WTC11 (cell line): ENCODE data around the gene PRR23E. TPM values are rescaled to one million over a fixed set of nuclear protein-coding genes. Genes with fewer than 3 reads are reported as not detected.

Source experiments
- ATAC-seq: fragments of 200-7000 bp; cut with Tn5 transposase; 2 replicates; pipeline ENCODE4 v1.10.0; 2021; ENCODE audit warnings: mild to moderate bottlenecking, moderate library complexity
- CTCF ChIA-PET: fragments of 300-600 bp; sonication (Branson Sonifier 250); formaldehyde crosslinking; loops from one replicate; lab custom pipeline; 2021; ENCODE audit warnings: antibody characterized with exemption; lab: Charles Lee
- POLR2A ChIA-PET: fragments of 350-600 bp; sonication (Branson Sonifier 250); formaldehyde crosslinking; loops from one replicate; lab custom pipeline; 2021; ENCODE audit warnings: antibody characterized with exemption; lab: Charles Lee
- DNase-seq: peaks from one replicate; pipeline ENCODE4 v3.0.0; 2021; ENCODE audit warnings: low spot score
- H3K27ac Mint-ChIP-seq: 2 replicates; pipeline ENCODE4 v1.8.0; 2021; ENCODE audit warnings: mixed read lengths
- H3K27me3 Mint-ChIP-seq: 2 replicates; pipeline ENCODE4 v1.8.0; 2021; ENCODE audit warnings: low read depth, mild to moderate bottlenecking, moderate library complexity, mixed read lengths
- H3K36me3 Mint-ChIP-seq: 2 replicates; pipeline ENCODE4 v1.8.0; 2021; ENCODE audit warnings: mixed read lengths
- H3K4me1 Mint-ChIP-seq: 2 replicates; pipeline ENCODE4 v1.8.0; 2022; ENCODE audit warnings: mixed read lengths
- H3K4me3 Mint-ChIP-seq: 2 replicates; pipeline ENCODE4 v1.8.0; 2021; ENCODE audit warnings: mild to moderate bottlenecking, moderate library complexity, mixed read lengths
- H3K9me3 Mint-ChIP-seq: 2 replicates; pipeline ENCODE4 v1.8.0; 2021; ENCODE audit warnings: mixed read lengths
- FOXJ3 ChIP-seq: sonication (generic); formaldehyde crosslinking; IDR thresholded peaks from 2 replicates; pipeline ENCODE4 v1.9.0; 2021; ENCODE audit warnings: missing genetic modification reagents, mild to moderate bottlenecking, borderline replicate concordance
- IRF2 ChIP-seq: sonication (generic); formaldehyde crosslinking; IDR thresholded peaks from 2 replicates; pipeline ENCODE4 v1.8.0; 2022; ENCODE audit warnings: low read depth, missing genetic modification reagents, borderline replicate concordance
- MXD4 ChIP-seq: fragments of 250-450 bp; sonication (Bioruptor Pico); IDR thresholded peaks from 2 replicates; pipeline ENCODE4 v1.8.0; 2021; ENCODE audit warnings: mild to moderate bottlenecking, moderate library complexity, borderline replicate concordance
- NFATC4 ChIP-seq: fragments of 250-450 bp; sonication (Bioruptor Pico); IDR thresholded peaks from 2 replicates; pipeline ENCODE4 v1.9.0; 2021; ENCODE audit warnings: mild to moderate bottlenecking
- NFYB ChIP-seq: sonication (generic); formaldehyde crosslinking; conservative IDR thresholded peaks from 2 replicates; pipeline ENCODE4 v1.8.0; 2022; ENCODE audit warnings: low read depth, missing genetic modification reagents
- OVOL2 ChIP-seq: fragments of 250-450 bp; sonication (Bioruptor Pico); IDR thresholded peaks from 2 replicates; pipeline ENCODE4 v1.9.0; 2021; ENCODE audit warnings: mild to moderate bottlenecking, borderline replicate concordance
- TEAD4 ChIP-seq: sonication (generic); formaldehyde crosslinking; IDR thresholded peaks from 2 replicates; pipeline ENCODE4 v1.8.0; 2022; ENCODE audit warnings: mild to moderate bottlenecking, missing genetic modification reagents
- ZNF219 ChIP-seq: sonication (generic); formaldehyde crosslinking; IDR thresholded peaks from 2 replicates; pipeline ENCODE4 v1.8.0; 2023; ENCODE audit warnings: missing genetic modification reagents, mild to moderate bottlenecking, borderline replicate concordance
- ZNF317 ChIP-seq: sonication (generic); formaldehyde crosslinking; IDR thresholded peaks from 2 replicates; pipeline ENCODE4 v1.8.1; 2023; ENCODE audit warnings: low read depth, mild to moderate bottlenecking, moderate library complexity, missing genetic modification reagents, borderline replicate concordance
- ZNF416 ChIP-seq: fragments of 250-450 bp; sonication (Bioruptor Pico); IDR thresholded peaks from 2 replicates; pipeline ENCODE4 v1.9.0; 2021; ENCODE audit warnings: mild to moderate bottlenecking, inconsistent platforms
- total RNA-seq: library from RNA; stranded (reverse); gene quantifications from 3 replicates; pipeline ENCODE4 v1.2.3, GENCODE V29; 2021
- TF ChIP-seq, protein P1 (sequence below): fragments of 200-600 bp; IDR thresholded peaks from 2 replicates; pipeline ENCODE4 v1.8.0; 2022; ENCODE audit warnings: antibody characterized with exemption
- TF ChIP-seq, protein P2 (sequence below): sonication (generic); formaldehyde crosslinking; IDR thresholded peaks from 2 replicates; pipeline ENCODE4 v1.8.0; 2023; ENCODE audit warnings: missing genetic modification reagents, mild to moderate bottlenecking, borderline replicate concordance
- TF ChIP-seq, protein P3 (sequence below): sonication (generic); formaldehyde crosslinking; IDR thresholded peaks from 2 replicates; pipeline ENCODE4 v1.8.0; 2022; ENCODE audit warnings: missing genetic modification reagents
- TF ChIP-seq, protein P4 (sequence below): sonication (generic); formaldehyde crosslinking; IDR thresholded peaks from 2 replicates; pipeline ENCODE4 v1.8.0; 2023; ENCODE audit warnings: mild to moderate bottlenecking, missing genetic modification reagents
- TF ChIP-seq, protein P5 (sequence below): sonication (generic); formaldehyde crosslinking; IDR thresholded peaks from 2 replicates; pipeline ENCODE4 v1.8.0; 2022; ENCODE audit warnings: mild to moderate bottlenecking, missing genetic modification reagents
- TF ChIP-seq, protein P6 (sequence below): sonication (generic); formaldehyde crosslinking; IDR thresholded peaks from 2 replicates; pipeline ENCODE4 v1.8.1; 2023; ENCODE audit warnings: mild to moderate bottlenecking, missing genetic modification reagents
- TF ChIP-seq, protein P7 (sequence below): sonication (generic); formaldehyde crosslinking; IDR thresholded peaks from 2 replicates; pipeline ENCODE4 v1.8.1; 2022; ENCODE audit warnings: missing genetic modification reagents, borderline replicate concordance

Gene PRR23E
- total RNA-seq, 1 experiment from 2014 or later: not detected

DNA sequence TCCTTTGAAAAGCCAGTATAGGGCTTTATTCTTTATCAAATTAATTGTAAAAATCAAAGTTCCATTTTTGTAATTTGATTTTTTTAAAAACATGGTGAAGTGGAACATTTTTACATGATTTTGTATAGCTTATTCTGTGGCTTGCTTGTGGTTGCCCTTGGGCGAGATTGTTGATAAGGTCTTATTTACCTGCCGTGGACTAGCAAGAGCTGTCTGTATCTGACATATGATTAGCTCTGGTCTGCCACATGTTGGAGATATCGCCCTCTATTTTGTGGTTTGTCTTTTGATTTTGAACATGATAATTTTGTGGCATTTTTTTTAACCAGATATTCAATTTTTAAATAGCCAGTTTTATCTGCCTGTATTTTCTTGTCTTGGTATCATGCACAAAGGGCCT is 844 bp downstream of the PRR23E start (continued):
- TF ChIP-seq, protein P1, sequence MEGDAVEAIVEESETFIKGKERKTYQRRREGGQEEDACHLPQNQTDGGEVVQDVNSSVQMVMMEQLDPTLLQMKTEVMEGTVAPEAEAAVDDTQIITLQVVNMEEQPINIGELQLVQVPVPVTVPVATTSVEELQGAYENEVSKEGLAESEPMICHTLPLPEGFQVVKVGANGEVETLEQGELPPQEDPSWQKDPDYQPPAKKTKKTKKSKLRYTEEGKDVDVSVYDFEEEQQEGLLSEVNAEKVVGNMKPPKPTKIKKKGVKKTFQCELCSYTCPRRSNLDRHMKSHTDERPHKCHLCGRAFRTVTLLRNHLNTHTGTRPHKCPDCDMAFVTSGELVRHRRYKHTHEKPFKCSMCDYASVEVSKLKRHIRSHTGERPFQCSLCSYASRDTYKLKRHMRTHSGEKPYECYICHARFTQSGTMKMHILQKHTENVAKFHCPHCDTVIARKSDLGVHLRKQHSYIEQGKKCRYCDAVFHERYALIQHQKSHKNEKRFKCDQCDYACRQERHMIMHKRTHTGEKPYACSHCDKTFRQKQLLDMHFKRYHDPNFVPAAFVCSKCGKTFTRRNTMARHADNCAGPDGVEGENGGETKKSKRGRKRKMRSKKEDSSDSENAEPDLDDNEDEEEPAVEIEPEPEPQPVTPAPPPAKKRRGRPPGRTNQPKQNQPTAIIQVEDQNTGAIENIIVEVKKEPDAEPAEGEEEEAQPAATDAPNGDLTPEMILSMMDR: no peak
- TF ChIP-seq IRF2 (CRISPR knock-in tag): no peak
- no peak for TF ChIP-seq ZNF219 (CRISPR knock-in tag)
- TF ChIP-seq FOXJ3 (CRISPR knock-in tag): no peak
- TF ChIP-seq TEAD4: no peak
- no peak for TF ChIP-seq ZNF317
- TF ChIP-seq, all 79 proteins: peak for 0

DNA sequence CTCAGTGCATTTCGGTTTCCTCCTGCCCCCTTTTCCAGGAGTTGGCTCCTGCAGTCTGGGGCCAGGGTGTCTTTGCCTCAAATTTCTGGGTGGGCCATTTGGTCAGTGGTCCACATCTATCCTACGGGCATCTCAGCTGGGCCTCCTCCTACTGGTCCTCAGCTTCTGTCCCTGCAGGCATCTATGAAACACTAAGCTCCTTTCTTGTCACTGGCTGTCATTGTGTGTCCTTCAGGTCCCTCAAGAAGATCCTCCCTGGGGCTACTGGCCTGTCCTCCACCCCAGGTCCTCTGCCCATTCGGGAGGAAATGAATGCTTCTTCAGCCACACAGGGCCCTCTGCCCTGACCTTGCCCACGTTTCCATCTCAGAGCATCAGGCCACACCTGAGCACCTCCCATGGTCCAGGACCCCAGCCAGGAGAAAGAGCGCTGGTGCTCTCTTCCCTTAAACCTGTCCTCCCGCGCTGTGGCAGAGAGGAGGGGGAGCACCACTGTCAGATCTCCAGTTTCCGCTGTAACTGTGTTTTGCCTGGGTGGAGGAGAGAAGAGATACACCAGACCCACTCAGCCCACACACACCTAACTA is 1.8 kb downstream of the PRR23E start:
- ChIA-PET POLR2A (no interaction called here), CTCF (no interaction called here)
- no peak for DNase-seq
- no peak overlapping the region for H3K27ac Mint-ChIP-seq
- ATAC-seq: no peak
- no peaks in the 10 kb centered on the region for H3K36me3 Mint-ChIP-seq
- peaks cover 13% of the 10 kb centered on the region for H3K9me3 Mint-ChIP-seq
- peaks cover 6% of the 10 kb centered on the region for H3K4me1 Mint-ChIP-seq
- H3K27me3 Mint-ChIP-seq: peaks cover 3% of the 10 kb centered on the region; the same call in 1 of the 2 replicates
- no peak overlapping the region for H3K4me3 Mint-ChIP-seq
- TF ChIP-seq, protein P2, sequence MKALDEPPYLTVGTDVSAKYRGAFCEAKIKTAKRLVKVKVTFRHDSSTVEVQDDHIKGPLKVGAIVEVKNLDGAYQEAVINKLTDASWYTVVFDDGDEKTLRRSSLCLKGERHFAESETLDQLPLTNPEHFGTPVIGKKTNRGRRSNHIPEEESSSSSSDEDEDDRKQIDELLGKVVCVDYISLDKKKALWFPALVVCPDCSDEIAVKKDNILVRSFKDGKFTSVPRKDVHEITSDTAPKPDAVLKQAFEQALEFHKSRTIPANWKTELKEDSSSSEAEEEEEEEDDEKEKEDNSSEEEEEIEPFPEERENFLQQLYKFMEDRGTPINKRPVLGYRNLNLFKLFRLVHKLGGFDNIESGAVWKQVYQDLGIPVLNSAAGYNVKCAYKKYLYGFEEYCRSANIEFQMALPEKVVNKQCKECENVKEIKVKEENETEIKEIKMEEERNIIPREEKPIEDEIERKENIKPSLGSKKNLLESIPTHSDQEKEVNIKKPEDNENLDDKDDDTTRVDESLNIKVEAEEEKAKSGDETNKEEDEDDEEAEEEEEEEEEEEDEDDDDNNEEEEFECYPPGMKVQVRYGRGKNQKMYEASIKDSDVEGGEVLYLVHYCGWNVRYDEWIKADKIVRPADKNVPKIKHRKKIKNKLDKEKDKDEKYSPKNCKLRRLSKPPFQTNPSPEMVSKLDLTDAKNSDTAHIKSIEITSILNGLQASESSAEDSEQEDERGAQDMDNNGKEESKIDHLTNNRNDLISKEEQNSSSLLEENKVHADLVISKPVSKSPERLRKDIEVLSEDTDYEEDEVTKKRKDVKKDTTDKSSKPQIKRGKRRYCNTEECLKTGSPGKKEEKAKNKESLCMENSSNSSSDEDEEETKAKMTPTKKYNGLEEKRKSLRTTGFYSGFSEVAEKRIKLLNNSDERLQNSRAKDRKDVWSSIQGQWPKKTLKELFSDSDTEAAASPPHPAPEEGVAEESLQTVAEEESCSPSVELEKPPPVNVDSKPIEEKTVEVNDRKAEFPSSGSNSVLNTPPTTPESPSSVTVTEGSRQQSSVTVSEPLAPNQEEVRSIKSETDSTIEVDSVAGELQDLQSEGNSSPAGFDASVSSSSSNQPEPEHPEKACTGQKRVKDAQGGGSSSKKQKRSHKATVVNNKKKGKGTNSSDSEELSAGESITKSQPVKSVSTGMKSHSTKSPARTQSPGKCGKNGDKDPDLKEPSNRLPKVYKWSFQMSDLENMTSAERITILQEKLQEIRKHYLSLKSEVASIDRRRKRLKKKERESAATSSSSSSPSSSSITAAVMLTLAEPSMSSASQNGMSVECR (CRISPR knock-in tag): no peak
- TF ChIP-seq, protein P3, sequence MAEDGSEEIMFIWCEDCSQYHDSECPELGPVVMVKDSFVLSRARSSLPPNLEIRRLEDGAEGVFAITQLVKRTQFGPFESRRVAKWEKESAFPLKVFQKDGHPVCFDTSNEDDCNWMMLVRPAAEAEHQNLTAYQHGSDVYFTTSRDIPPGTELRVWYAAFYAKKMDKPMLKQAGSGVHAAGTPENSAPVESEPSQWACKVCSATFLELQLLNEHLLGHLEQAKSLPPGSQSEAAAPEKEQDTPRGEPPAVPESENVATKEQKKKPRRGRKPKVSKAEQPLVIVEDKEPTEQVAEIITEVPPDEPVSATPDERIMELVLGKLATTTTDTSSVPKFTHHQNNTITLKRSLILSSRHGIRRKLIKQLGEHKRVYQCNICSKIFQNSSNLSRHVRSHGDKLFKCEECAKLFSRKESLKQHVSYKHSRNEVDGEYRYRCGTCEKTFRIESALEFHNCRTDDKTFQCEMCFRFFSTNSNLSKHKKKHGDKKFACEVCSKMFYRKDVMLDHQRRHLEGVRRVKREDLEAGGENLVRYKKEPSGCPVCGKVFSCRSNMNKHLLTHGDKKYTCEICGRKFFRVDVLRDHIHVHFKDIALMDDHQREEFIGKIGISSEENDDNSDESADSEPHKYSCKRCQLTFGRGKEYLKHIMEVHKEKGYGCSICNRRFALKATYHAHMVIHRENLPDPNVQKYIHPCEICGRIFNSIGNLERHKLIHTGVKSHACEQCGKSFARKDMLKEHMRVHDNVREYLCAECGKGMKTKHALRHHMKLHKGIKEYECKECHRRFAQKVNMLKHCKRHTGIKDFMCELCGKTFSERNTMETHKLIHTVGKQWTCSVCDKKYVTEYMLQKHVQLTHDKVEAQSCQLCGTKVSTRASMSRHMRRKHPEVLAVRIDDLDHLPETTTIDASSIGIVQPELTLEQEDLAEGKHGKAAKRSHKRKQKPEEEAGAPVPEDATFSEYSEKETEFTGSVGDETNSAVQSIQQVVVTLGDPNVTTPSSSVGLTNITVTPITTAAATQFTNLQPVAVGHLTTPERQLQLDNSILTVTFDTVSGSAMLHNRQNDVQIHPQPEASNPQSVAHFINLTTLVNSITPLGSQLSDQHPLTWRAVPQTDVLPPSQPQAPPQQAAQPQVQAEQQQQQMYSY (CRISPR knock-in tag): no peak
- TF ChIP-seq OVOL2 (no peak), NFYB (CRISPR knock-in tag) (no peak), MXD4 (CRISPR knock-in tag) (no peak), ZNF416 (no peak), NFATC4 (CRISPR knock-in tag) (no peak)
- TF ChIP-seq, protein P4, sequence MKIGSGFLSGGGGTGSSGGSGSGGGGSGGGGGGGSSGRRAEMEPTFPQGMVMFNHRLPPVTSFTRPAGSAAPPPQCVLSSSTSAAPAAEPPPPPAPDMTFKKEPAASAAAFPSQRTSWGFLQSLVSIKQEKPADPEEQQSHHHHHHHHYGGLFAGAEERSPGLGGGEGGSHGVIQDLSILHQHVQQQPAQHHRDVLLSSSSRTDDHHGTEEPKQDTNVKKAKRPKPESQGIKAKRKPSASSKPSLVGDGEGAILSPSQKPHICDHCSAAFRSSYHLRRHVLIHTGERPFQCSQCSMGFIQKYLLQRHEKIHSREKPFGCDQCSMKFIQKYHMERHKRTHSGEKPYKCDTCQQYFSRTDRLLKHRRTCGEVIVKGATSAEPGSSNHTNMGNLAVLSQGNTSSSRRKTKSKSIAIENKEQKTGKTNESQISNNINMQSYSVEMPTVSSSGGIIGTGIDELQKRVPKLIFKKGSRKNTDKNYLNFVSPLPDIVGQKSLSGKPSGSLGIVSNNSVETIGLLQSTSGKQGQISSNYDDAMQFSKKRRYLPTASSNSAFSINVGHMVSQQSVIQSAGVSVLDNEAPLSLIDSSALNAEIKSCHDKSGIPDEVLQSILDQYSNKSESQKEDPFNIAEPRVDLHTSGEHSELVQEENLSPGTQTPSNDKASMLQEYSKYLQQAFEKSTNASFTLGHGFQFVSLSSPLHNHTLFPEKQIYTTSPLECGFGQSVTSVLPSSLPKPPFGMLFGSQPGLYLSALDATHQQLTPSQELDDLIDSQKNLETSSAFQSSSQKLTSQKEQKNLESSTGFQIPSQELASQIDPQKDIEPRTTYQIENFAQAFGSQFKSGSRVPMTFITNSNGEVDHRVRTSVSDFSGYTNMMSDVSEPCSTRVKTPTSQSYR (CRISPR knock-in tag): no peak
- TF ChIP-seq, protein P5, sequence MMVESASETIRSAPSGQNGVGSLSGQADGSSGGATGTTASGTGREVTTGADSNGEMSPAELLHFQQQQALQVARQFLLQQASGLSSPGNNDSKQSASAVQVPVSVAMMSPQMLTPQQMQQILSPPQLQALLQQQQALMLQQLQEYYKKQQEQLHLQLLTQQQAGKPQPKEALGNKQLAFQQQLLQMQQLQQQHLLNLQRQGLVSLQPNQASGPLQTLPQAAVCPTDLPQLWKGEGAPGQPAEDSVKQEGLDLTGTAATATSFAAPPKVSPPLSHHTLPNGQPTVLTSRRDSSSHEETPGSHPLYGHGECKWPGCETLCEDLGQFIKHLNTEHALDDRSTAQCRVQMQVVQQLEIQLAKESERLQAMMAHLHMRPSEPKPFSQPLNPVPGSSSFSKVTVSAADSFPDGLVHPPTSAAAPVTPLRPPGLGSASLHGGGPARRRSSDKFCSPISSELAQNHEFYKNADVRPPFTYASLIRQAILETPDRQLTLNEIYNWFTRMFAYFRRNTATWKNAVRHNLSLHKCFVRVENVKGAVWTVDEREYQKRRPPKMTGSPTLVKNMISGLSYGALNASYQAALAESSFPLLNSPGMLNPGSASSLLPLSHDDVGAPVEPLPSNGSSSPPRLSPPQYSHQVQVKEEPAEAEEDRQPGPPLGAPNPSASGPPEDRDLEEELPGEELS (CRISPR knock-in tag): no peak
- TF ChIP-seq, protein P6, sequence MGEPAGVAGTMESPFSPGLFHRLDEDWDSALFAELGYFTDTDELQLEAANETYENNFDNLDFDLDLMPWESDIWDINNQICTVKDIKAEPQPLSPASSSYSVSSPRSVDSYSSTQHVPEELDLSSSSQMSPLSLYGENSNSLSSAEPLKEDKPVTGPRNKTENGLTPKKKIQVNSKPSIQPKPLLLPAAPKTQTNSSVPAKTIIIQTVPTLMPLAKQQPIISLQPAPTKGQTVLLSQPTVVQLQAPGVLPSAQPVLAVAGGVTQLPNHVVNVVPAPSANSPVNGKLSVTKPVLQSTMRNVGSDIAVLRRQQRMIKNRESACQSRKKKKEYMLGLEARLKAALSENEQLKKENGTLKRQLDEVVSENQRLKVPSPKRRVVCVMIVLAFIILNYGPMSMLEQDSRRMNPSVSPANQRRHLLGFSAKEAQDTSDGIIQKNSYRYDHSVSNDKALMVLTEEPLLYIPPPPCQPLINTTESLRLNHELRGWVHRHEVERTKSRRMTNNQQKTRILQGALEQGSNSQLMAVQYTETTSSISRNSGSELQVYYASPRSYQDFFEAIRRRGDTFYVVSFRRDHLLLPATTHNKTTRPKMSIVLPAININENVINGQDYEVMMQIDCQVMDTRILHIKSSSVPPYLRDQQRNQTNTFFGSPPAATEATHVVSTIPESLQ: no peak
- TF ChIP-seq, protein P7, sequence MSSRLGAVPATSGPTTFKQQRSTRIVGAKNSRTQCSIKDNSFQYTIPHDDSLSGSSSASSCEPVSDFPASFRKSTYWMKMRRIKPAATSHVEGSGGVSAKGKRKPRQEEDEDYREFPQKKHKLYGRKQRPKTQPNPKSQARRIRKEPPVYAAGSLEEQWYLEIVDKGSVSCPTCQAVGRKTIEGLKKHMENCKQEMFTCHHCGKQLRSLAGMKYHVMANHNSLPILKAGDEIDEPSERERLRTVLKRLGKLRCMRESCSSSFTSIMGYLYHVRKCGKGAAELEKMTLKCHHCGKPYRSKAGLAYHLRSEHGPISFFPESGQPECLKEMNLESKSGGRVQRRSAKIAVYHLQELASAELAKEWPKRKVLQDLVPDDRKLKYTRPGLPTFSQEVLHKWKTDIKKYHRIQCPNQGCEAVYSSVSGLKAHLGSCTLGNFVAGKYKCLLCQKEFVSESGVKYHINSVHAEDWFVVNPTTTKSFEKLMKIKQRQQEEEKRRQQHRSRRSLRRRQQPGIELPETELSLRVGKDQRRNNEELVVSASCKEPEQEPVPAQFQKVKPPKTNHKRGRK: no peak
